Smooth muscle cell (in vitro differentiated cells): ENCODE measurements around the gene SYK. TPM values are rescaled to one million over a fixed set of nuclear protein-coding genes. Genes with fewer than 3 reads are reported as not detected.
"Not testable (repeated sequence)": the region's sequence is repeated elsewhere in the genome, so short reads cannot be mapped to it uniquely, and the experiment has no call there.

Source experiments
- DNase-seq: peaks from one replicate; lab custom pipeline; 2025; ENCODE audit not compliant: unreplicated experiment; lab: John Stamatoyannopoulos, UW
- H2AFZ ChIP-seq: fragments of 200-600 bp; sonication (generic); 2 replicates; pipeline ENCODE4 v1.6.0; 2016; ENCODE audit warnings: antibody characterized with exemption, low read depth, mild to moderate bottlenecking
- H3F3A ChIP-seq: fragments of 200-600 bp; sonication (generic); 2 replicates; pipeline ENCODE4 v1.6.0; 2017; ENCODE audit warnings: antibody characterized with exemption, low read depth
- H3K27ac ChIP-seq: fragments of 200-600 bp; sonication (generic); 2 replicates; pipeline ENCODE4 v1.5.1; 2016; ENCODE audit warnings: low read depth, mild to moderate bottlenecking
- H3K27me3 ChIP-seq: fragments of 200-600 bp; sonication (generic); 2 replicates; pipeline ENCODE4 v1.6.1; 2016; ENCODE audit warnings: low read depth, mild to moderate bottlenecking
- H3K36me3 ChIP-seq: fragments of 200-600 bp; sonication (generic); 2 replicates; pipeline ENCODE4 v1.5.1; 2016; ENCODE audit warnings: low read depth
- H3K4me1 ChIP-seq: fragments of 200-600 bp; sonication (generic); 2 replicates; pipeline ENCODE4 v1.5.1; 2016; ENCODE audit warnings: low read depth
- H3K4me2 ChIP-seq: fragments of 200-600 bp; sonication (generic); 2 replicates; pipeline ENCODE4 v1.6.0; 2016; ENCODE audit warnings: mild to moderate bottlenecking
- H3K4me3 ChIP-seq: fragments of 200-600 bp; sonication (generic); 2 replicates; pipeline ENCODE4 v1.5.1; 2016; ENCODE audit warnings: mild to moderate bottlenecking
- H3K79me2 ChIP-seq: fragments of 200-600 bp; sonication (generic); 2 replicates; pipeline ENCODE4 v1.6.0; 2016; ENCODE audit warnings: low read depth, mild to moderate bottlenecking
- H3K9ac ChIP-seq: fragments of 200-600 bp; sonication (generic); 2 replicates; pipeline ENCODE4 v1.6.0; 2016; ENCODE audit warnings: low read depth
- H3K9me3 ChIP-seq: fragments of 200-600 bp; sonication (generic); replicated peaks from 2 replicates; pipeline ENCODE4 v1.5.1; 2016; ENCODE audit warnings: low read depth
- H4K20me1 ChIP-seq: fragments of 200-600 bp; sonication (generic); 2 replicates; pipeline ENCODE4 v1.6.0; 2016; ENCODE audit warnings: low read depth
- CTCF ChIP-seq: fragments of 200-600 bp; sonication (generic); IDR thresholded peaks from 2 replicates; pipeline ENCODE4 v1.5.1; 2017; ENCODE audit warnings: borderline replicate concordance, mild to moderate bottlenecking, antibody characterized with exemption; ENCODE audit not compliant: insufficient read depth, poor library complexity, severe bottlenecking
- WGBS: methylation state at CpG from one replicate; pipeline ENCODE4 v1.1.7; 2016; ENCODE audit warnings: low lambda C conversion rate; 5-methylcytosine and 5-hydroxymethylcytosine counted together
- polyA plus RNA-seq: library from polyadenylated mRNA; unstranded; fragments of >200 nt; fragmentation: Nextera tagmentation; extraction: Ambion mirVana; gene quantifications from 2 replicates; pipeline ENCODE4 v1.2.1, GENCODE V29; 2016
- total RNA-seq: library from RNA; depleted of rRNA; stranded (reverse); fragments of >200 nt; gene quantifications from 2 replicates; pipeline ENCODE4 v1.2.3, GENCODE V29; 2014

The SYK gene
- total and polyA plus RNA-seq, 2 experiments from 2014 or later, result 0.09 TPM; not detected in 1

GRCh38 chr9:90815944-90816357, 14.3 kb downstream of the SYK start:
- DNase-seq, result no peak
- Histone ChIP-seq H3K4me3 (no peak overlapping the region), H3K9me3 (no peaks in the 10 kb centered on the region), H3K27ac (no peak overlapping the region), H3K4me2 (no peak overlapping the region), H3K79me2 (no peaks in the 10 kb centered on the region), H3F3A (no peaks in the 10 kb centered on the region), H3K4me1 (no peaks in the 10 kb centered on the region), H3K9ac (no peak overlapping the region), H3K27me3 (no peaks in the 10 kb centered on the region), H3K36me3 (no peaks in the 10 kb centered on the region), H2AFZ (no peak overlapping the region), H4K20me1 (no peaks in the 10 kb centered on the region)
- WGBS, result 88% methylated on average over 4 of the region's 4 CpGs
- TF ChIP-seq CTCF, result no peak

GRCh38 chr9:90816690-90817089, 15.1 kb downstream of the SYK start:
- H3K79me2 ChIP-seq, result no peaks in the 10 kb centered on the region
- no peak for DNase-seq
- H3K4me2 ChIP-seq, result no peak overlapping the region
- TF ChIP-seq CTCF, result no peak
- H2AFZ ChIP-seq, result no peak overlapping the region
- no peaks in the 10 kb centered on the region for H4K20me1 ChIP-seq
- no peak overlapping the region for H3K9ac ChIP-seq
- H3K27me3 ChIP-seq, result no peaks in the 10 kb centered on the region
- H3K9me3 ChIP-seq, result no peaks in the 10 kb centered on the region
- H3K27ac ChIP-seq, result no peak overlapping the region
- H3F3A ChIP-seq, result no peaks in the 10 kb centered on the region
- H3K36me3 ChIP-seq, result no peaks in the 10 kb centered on the region
- H3K4me1 ChIP-seq, result no peaks in the 10 kb centered on the region
- WGBS, result 90% methylated on average over 2 of the region's 2 CpGs
- H3K4me3 ChIP-seq, result no peak overlapping the region

- Histone ChIP-seq H3K9ac (no peak overlapping the region), H3F3A (no peaks in the 10 kb centered on the region), H3K27me3 (no peaks in the 10 kb centered on the region), H3K4me1 (no peaks in the 10 kb centered on the region), H3K4me3 (no peak overlapping the region), H3K9me3 (no peaks in the 10 kb centered on the region), H3K79me2 (no peaks in the 10 kb centered on the region), H2AFZ (no peak overlapping the region), H4K20me1 (no peaks in the 10 kb centered on the region), H3K36me3 (no peaks in the 10 kb centered on the region), H3K27ac (no peak overlapping the region), H3K4me2 (no peak overlapping the region)
- no peak for TF ChIP-seq CTCF
- WGBS, result 95% methylated on average over 6 of the region's 6 CpGs
- no peak for DNase-seq
Measured at GRCh38 chr9:90818279-90818678, 16.7 kb downstream of the SYK start.

GRCh38 chr9:90820406-90820805, 18.8 kb downstream of the SYK start:
- not testable (repeated sequence) for H3F3A ChIP-seq, H3K4me1 ChIP-seq, H3K27me3 ChIP-seq, H3K36me3 ChIP-seq, H2AFZ ChIP-seq, H3K4me2 ChIP-seq, H3K9ac ChIP-seq, H4K20me1 ChIP-seq, H3K4me3 ChIP-seq, H3K27ac ChIP-seq, H3K9me3 ChIP-seq, H3K79me2 ChIP-seq, DNase-seq
- 82% methylated on average over 4 of the region's 4 CpGs for WGBS

- H2AFZ ChIP-seq, H3K4me2 ChIP-seq, H3F3A ChIP-seq, DNase-seq, H3K9ac ChIP-seq, H3K4me3 ChIP-seq, H3K4me1 ChIP-seq, H3K36me3 ChIP-seq, H3K27me3 ChIP-seq, H3K27ac ChIP-seq, H3K79me2 ChIP-seq, H4K20me1 ChIP-seq, H3K9me3 ChIP-seq: not testable (repeated sequence)
- 100% methylated on average over 1 of the region's 1 CpG for WGBS
Measured at GRCh38 chr9:90821236-90821635, 19.6 kb downstream of the SYK start.
